Activated CD8-positive, alpha-beta memory T cell treated with anti-CD3 and anti-CD28 coated beads, Interleukin-2, amount 10 ng/mL, durations not matched to agents 7 days and 5 days (primary cell): ENCODE results near the gene SST. TPM values are rescaled to one million over a fixed set of nuclear protein-coding genes. Genes with fewer than 3 reads are reported as not detected.
"Not testable (repeated sequence)": the region's sequence is repeated elsewhere in the genome, so short reads cannot be mapped to it uniquely, and the experiment has no call there.

Source experiments
- ATAC-seq: fragments of 150-1000 bp; cut with Tn5 transposase; one replicate; pipeline ENCODE4 v1.10.0; 2021; ENCODE audit warnings: moderate library complexity
- CTCF ChIA-PET: fragments of 350-600 bp; sonication (Branson Sonifier 250); formaldehyde crosslinking; loops from one replicate; lab custom pipeline; 2021; ENCODE audit warnings: antibody characterized with exemption; lab: Charles Lee
- DNase-seq: peaks from one replicate; pipeline ENCODE4 v3.0.0-alpha.2; 2020
- H3K27ac Mint-ChIP-seq: one replicate; pipeline ENCODE4 v1.8.0; 2021; ENCODE audit warnings: mild to moderate bottlenecking, mixed read lengths
- H3K27me3 Mint-ChIP-seq: one replicate; pipeline ENCODE4 v1.8.0; 2021; ENCODE audit warnings: mixed read lengths
- H3K36me3 Mint-ChIP-seq: one replicate; pipeline ENCODE4 v1.8.0; 2021; ENCODE audit warnings: mild to moderate bottlenecking, mixed read lengths
- H3K4me1 Mint-ChIP-seq: one replicate; pipeline ENCODE4 v1.8.0; 2021; ENCODE audit warnings: mixed read lengths
- H3K4me3 Mint-ChIP-seq: one replicate; pipeline ENCODE4 v1.8.0; 2021; ENCODE audit warnings: mild to moderate bottlenecking, moderate library complexity, mixed read lengths
- H3K9me3 Mint-ChIP-seq: one replicate; pipeline ENCODE4 v1.8.0; 2022; ENCODE audit warnings: low read depth, mixed read lengths
- total RNA-seq, 2 experiments: library from RNA; stranded (reverse); gene quantifications; one replicate each; pipeline ENCODE4 v1.2.3, GENCODE V29; 2021

Gene SST
- total RNA-seq, 2 experiments from 2014 or later = not detected

DNA sequence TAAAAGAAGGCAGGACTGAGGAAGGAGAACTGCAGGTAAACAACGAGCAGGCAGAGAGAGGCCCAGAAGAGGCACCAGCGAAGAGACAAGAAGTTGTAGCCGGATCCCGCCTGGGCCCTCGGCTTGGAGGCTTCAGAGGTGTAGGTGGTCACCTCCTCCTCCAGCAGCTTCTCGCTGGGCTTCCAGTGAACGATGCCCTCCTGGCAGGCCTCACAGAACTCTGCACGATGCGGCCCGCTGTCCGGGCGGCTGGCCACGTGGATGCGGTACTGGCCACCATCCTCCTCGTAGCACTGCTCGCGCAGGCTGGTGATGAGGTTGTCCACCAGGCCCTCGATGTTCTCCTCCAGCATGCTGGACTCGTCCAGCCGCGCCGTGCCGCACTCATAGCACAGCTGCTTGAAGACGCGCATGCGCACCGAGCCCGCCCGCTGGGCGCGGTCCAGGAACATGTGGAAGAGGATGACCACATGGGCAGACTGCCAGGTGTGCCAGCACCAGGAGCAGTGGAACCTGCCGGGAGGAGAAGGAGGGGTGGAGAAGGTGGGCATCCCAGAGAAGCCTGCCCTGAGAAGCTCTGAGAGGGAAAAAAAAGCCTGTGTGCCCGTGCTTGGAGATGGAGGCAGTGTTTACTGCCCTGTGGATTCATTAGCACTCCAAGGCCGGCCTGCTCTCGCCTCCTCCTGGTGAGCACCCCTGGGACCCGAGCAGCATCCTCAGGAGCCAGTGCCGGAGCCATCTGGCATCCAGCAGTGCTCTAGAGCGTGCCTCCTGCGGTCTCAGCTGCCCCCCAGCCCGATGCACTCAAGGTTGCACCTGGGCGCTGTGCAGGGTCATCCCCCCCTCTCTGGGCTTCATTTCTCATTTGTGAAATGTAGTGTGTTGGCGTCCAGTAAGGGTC is 28.6 kb upstream of the SST start:
- no peaks in the 10 kb centered on the region for H3K4me1 Mint-ChIP-seq
- no peak overlapping the region for H3K27ac Mint-ChIP-seq
- DNase-seq (no peak), ATAC-seq (no peak)
- H3K27me3 Mint-ChIP-seq = peaks cover 18% of the 10 kb centered on the region
- no peaks in the 10 kb centered on the region for H3K9me3 Mint-ChIP-seq
- CTCF ChIA-PET = interaction anchor here (1.1 kb wide), 1 partner anchor 19 kb away, joined by 3 read pairs; no protein-coding TSS in a partner anchor
- no peak overlapping the region for H3K4me3 Mint-ChIP-seq
- H3K36me3 Mint-ChIP-seq = no peaks in the 10 kb centered on the region

DNA sequence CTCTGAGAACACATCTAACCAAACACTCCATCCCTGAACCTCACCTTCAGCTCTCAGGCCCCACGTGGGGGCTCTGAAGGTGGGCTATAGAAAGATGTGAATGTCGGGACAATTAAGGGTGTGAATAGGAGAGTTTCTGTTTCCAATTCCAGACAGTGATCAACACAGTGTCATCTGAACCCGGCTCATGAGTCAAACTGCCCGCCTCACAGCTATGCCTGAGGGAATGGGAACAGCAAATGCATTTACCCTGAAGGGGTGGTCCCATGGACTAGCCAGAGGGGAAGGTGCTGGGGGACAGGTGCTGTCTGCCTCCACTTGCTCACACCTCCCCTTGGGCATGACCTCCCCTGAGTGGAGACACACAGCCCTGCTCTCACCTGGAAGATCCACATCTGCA is 25.8 kb upstream of the SST start:
- Mint-ChIP-seq H3K27me3 (peaks cover 35% of the 10 kb centered on the region), H3K4me3 (no peak overlapping the region), H3K9me3 (no peaks in the 10 kb centered on the region), H3K4me1 (no peaks in the 10 kb centered on the region), H3K36me3 (no peaks in the 10 kb centered on the region), H3K27ac (no peak overlapping the region)
- DNase-seq (no peak), ATAC-seq (no peak)
- CTCF ChIA-PET = interaction anchor here (0.6 to 1.0 kb wide), 2 partner anchors 16 to 378 kb away, joined by 3 read pairs; no protein-coding TSS in a partner anchor

DNA sequence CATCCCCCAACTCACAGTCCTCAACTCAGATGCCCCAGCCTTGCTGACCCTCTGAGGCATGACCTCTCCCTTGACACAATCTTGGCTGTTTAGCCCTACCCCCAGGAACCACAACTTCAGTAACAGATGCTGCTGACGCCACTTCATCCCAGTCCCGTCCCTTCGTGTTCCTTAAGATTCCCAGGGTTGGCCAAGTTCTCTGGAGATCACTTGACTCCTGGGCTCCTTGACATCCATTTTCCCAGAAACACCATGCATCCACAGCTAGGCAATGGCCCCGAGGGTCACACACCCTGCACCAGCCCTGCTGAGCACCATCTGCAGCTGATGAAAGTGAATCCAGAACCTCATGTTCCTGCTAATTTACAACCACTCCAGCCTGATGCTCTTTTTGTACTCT is 25.3 kb upstream of the SST start:
- DNase-seq (no peak), ATAC-seq (no peak)
- CTCF ChIA-PET = interaction anchor here (1.0 kb wide), 1 partner anchor 15 kb away, joined by 3 read pairs; no protein-coding TSS in a partner anchor
- Mint-ChIP-seq H3K4me1 (no peaks in the 10 kb centered on the region), H3K27me3 (peaks cover 41% of the 10 kb centered on the region), H3K9me3 (no peaks in the 10 kb centered on the region), H3K4me3 (no peak overlapping the region), H3K27ac (no peak overlapping the region), H3K36me3 (no peaks in the 10 kb centered on the region)

DNA sequence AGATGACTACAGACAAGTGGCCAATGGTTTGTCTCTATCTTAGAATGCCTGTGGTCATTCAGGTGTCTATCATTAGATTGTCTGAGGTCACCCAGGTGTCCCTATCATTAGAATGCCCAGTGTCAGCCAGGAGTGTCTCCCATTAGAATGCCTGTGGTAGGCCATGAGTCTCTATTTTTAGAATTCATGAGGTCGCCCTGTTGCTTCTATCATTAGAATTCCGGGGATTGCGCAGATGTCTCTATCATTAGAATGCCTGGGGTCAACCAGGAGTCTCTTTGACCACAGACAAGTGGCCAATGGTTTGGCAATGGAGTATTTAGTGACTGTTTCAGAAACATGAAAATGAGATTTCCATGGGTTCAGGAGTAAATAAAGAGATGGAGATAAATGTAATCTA is 24.6 kb upstream of the SST start:
- DNase-seq = no peak
- ATAC-seq = no peak
- peaks cover 44% of the 10 kb centered on the region for H3K27me3 Mint-ChIP-seq
- no peaks in the 10 kb centered on the region for H3K9me3 Mint-ChIP-seq
- H3K36me3 Mint-ChIP-seq = no peaks in the 10 kb centered on the region
- CTCF ChIA-PET = interaction anchor here (1.2 kb wide), 1 partner anchor 16 kb away, joined by 3 read pairs; no protein-coding TSS in a partner anchor
- no peak overlapping the region for H3K27ac Mint-ChIP-seq
- H3K4me3 Mint-ChIP-seq = no peak overlapping the region
- H3K4me1 Mint-ChIP-seq = no peaks in the 10 kb centered on the region

DNA sequence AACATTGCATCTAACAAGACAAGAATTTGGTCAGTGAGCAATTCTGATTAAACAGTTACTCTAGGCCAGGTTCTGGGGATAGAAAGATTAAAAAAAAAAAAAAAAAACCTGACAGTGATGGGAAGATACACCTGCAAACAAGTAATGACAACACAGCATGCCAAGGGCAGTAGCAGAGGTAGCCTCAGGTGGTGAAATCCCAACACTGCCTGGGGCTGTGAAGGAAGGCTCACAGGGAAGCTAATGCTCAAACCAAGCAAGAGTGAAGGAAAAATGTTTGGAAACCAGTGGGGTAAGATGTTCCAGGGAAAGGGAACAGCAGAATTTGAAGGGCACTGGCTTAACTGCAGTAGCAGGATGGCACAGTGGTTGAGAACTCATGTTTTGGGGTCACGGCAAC is 23.2 kb upstream of the SST start:
- CTCF ChIA-PET = interaction anchor here (0.8 to 1.7 kb wide), 3 partner anchors 78 to 375 kb away, joined by 3 to 5 read pairs (median 3); no protein-coding TSS in a partner anchor
- Mint-ChIP-seq H3K36me3 (no peaks in the 10 kb centered on the region), H3K27me3 (peaks cover 52% of the 10 kb centered on the region), H3K27ac (no peak overlapping the region), H3K9me3 (no peaks in the 10 kb centered on the region), H3K4me1 (no peaks in the 10 kb centered on the region), H3K4me3 (no peak overlapping the region)
- ATAC-seq (no peak), DNase-seq (no peak)

DNA sequence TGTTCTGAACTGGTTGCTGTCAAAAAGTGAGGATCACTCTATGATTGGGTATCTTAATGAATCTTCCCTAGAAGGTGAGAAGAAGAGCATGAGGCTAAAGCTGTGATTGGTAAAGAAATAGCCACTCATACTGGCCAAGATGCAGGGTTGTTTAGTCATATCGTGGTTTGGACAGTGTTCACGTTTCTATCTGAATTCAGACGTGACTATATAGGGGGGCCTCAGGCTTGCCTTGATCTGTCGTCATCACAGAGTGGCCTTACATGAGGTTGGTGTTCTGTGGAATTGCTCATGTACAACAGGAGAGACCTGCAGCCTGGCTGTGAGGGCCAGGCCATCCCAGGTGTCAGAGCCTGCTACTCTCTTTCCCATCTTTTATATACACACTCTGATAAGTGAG is 19.8 kb upstream of the SST start:
- DNase-seq = no peak
- Mint-ChIP-seq H3K9me3 (no peaks in the 10 kb centered on the region), H3K4me1 (peaks cover 1% of the 10 kb centered on the region), H3K4me3 (no peak overlapping the region), H3K27ac (no peak overlapping the region), H3K27me3 (peaks cover 73% of the 10 kb centered on the region), H3K36me3 (no peaks in the 10 kb centered on the region)
- CTCF ChIA-PET = interaction anchor here (1.3 kb wide), 1 partner anchor 371 kb away, joined by 4 read pairs; no protein-coding TSS in a partner anchor
- ATAC-seq = no peak

DNA sequence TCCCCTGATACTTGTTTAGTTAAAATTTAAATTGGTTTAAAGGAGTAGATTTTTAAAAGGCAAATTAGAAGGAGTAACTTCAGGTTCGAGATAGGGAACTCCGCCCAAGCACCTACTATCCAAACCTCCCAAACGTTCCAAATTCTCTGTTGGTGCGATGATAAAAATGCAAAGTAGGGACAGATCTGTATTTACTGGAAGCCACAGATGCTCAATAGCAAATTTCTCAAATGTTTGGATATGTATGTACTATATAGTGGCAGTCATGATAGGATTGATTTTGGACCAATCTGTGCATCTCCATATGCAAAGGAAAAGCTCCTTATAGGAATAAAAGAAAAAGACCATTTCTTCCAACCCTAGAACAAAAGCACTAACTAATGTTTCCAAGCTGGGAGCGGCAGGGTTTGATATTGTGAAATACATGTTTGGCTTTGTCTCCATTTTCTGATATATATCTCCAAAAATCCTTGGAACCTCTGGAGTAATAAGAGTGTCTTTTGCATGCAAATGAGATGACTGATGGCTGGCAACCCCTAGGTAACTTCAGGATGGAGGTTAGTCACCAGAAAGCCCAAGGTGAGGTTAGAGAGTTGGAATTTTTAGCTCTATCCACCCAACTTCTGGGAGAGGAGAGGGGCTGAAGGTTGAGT is 16.6 kb upstream of the SST start:
- ATAC-seq (no peak), DNase-seq (no peak)
- CTCF ChIA-PET = interaction anchor here (0.7 to 3.0 kb wide), 2 partner anchors 7 to 367 kb away, joined by 3 to 19 read pairs; no protein-coding TSS in a partner anchor
- Mint-ChIP-seq H3K4me1 (peaks cover 8% of the 10 kb centered on the region), H3K9me3 (no peaks in the 10 kb centered on the region), H3K27me3 (peaks cover 76% of the 10 kb centered on the region), H3K36me3 (no peaks in the 10 kb centered on the region), H3K4me3 (no peak overlapping the region), H3K27ac (no peak overlapping the region)

DNA sequence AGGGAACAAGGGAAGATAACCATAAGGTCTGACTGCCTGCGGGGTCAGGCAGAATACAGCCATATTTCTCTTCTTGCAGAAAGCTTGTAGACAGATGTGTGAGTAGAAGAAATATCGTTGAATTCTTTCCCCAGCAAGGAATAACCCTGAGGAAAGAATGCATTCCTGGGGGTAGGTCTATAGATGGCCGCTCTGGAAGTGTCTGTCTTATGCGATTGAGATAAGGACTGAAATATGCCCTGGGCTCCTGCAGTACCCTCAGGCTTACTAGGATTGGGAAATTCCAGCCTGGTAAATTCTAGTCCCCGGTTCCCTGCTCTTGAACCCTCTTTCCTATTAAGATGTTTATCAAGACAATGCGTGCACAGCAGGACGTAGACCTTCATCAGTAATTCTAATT is 15.8 kb upstream of the SST start:
- H3K36me3 Mint-ChIP-seq = no peaks in the 10 kb centered on the region
- no peak for ATAC-seq
- peaks cover 72% of the 10 kb centered on the region for H3K27me3 Mint-ChIP-seq
- DNase-seq = no peak
- peaks cover 8% of the 10 kb centered on the region for H3K4me1 Mint-ChIP-seq
- CTCF ChIA-PET = interaction anchor here (1.7 kb wide), 1 partner anchor 367 kb away, joined by 6 read pairs; no protein-coding TSS in a partner anchor
- H3K9me3 Mint-ChIP-seq = no peaks in the 10 kb centered on the region
- no peak overlapping the region for H3K27ac Mint-ChIP-seq
- no peak overlapping the region for H3K4me3 Mint-ChIP-seq

DNA sequence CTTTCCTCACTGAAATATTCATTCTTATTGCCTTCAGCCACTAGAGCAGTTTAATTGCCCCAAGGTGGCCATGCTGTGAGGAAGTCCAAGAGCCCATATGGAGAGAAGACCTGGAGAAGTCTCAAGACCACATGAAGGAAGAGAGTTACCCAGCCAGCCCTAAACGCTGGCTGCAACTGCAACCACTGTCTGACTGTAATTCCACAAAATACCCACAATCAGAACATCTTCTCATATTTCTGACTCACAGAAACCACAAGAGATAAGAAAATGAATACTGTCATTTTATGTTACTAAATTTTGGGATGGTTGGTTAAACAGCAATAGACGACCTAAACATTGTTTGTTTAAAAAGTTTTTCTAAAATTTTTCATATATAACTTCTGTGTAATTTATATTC is 14.7 kb upstream of the SST start:
- CTCF ChIA-PET = interaction anchor here (1.7 to 2.3 kb wide), 2 partner anchors 30 to 366 kb away, joined by 6 read pairs; no protein-coding TSS in a partner anchor
- no peak overlapping the region for H3K27ac Mint-ChIP-seq
- H3K36me3 Mint-ChIP-seq = no peaks in the 10 kb centered on the region
- no peak for DNase-seq
- peaks cover 67% of the 10 kb centered on the region for H3K27me3 Mint-ChIP-seq
- H3K4me1 Mint-ChIP-seq = peaks cover 8% of the 10 kb centered on the region
- no peak overlapping the region for H3K4me3 Mint-ChIP-seq
- ATAC-seq = no peak
- no peaks in the 10 kb centered on the region for H3K9me3 Mint-ChIP-seq

DNA sequence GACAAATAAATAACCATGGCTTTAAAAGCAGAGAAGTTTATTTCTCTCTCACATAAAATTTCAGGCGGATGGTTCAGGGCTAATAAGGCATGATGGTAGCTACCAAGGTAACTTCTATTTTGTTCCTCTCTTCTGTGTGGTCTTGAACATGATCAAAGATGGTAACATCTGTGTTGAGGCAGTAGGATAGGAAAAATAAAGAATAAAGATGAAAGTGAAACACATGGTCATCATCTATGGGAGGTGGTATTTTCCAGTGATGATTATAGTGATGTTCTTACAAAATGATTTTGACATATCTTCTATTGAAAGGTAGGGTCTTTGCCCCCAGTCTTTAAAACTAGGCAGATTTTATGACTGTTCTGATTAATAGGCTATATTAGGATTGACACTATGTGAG is 14.2 kb upstream of the SST start:
- no peaks in the 10 kb centered on the region for H3K9me3 Mint-ChIP-seq
- DNase-seq = no peak
- H3K27ac Mint-ChIP-seq = no peak overlapping the region
- H3K4me1 Mint-ChIP-seq = peaks cover 8% of the 10 kb centered on the region
- H3K36me3 Mint-ChIP-seq = no peaks in the 10 kb centered on the region
- no peak for ATAC-seq
- peaks cover 66% of the 10 kb centered on the region for H3K27me3 Mint-ChIP-seq
- no peak overlapping the region for H3K4me3 Mint-ChIP-seq
- CTCF ChIA-PET = interaction anchor here (1.7 to 9.6 kb wide), 3 partner anchors 31 to 366 kb away, joined by 6 to 370 read pairs (median 6); no protein-coding TSS in a partner anchor

DNA sequence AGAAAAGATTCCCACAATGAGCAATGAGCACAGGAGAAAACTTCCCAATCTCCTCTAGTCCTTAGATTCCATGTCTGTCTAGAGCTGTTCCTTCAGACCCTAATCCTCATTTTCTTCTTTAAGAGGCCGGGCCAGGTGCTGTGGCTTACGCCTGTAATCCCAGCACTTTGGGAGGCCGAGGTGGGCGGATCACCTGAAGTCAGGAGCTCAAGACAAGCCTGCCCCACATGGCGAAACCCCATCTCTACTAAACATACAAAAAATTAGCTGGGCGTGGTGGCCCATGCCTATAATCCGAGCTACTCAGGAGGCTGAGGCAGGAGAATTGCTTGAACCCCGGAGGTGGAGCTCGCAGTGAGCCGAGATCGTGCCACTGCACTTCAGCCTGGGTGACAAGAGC is 11.6 kb upstream of the SST start:
- not testable (repeated sequence) for H3K4me3 Mint-ChIP-seq, DNase-seq, ATAC-seq, H3K9me3 Mint-ChIP-seq, H3K27ac Mint-ChIP-seq, H3K4me1 Mint-ChIP-seq, H3K36me3 Mint-ChIP-seq
- H3K27me3 Mint-ChIP-seq = peaks cover 61% of the 10 kb centered on the region
- CTCF ChIA-PET = interaction anchor here (0.7 to 9.6 kb wide), 5 partner anchors 10 to 361 kb away, joined by 3 to 370 read pairs (median 5); no protein-coding TSS in a partner anchor

DNA sequence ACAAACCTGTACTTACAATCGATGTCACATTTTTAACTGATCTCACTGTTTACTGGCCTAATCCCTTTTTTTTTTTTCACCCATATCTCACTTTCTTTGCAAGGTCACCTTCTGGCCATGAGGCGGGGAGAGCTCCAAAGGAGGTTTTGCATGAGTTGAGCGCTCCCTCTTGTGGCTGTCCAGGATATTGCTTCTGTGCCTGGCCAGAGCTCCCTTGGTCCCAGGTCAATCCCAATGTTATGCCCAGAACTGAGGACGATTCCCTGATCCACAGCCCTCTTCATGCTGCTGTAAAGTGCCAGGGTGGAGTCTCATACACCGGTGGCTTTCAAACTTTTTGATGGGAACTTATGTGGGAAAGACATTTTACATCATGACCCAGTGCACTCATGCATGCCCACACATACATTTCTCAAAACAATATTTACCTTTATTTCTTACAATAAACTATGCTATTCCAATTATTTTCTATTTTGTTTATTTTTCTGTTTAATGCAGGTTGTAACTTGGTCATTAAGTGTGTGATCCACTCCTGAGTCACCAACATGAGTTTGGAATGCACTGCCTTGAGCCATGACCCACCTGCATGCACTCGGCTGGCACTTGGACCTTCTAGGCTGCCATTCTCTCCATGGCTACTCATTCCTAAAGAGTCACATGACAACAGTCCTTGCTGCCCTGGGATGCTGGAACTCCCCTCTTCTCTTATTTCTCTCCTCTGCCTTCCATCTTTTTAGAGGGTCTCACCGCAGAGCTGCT is 9.6 kb upstream of the SST start:
- H3K27me3 Mint-ChIP-seq = peaks cover 58% of the 10 kb centered on the region
- DNase-seq = peak; percentile 74
- H3K27ac Mint-ChIP-seq = no peak overlapping the region
- no peaks in the 10 kb centered on the region for H3K36me3 Mint-ChIP-seq
- peaks cover 5% of the 10 kb centered on the region for H3K4me1 Mint-ChIP-seq
- no peaks in the 10 kb centered on the region for H3K9me3 Mint-ChIP-seq
- peak; percentile 76 for ATAC-seq
- H3K4me3 Mint-ChIP-seq = no peak overlapping the region
- CTCF ChIA-PET = interaction anchor here (0.6 to 9.6 kb wide), 59 partner anchors 8 to 1470 kb away, joined by 3 to 370 read pairs (median 4); partner anchors contain the start of genes RTP4 and SST
